HG03432 (cell line): ENCODE measurements around the gene REX1BD.
"Not testable (repeated sequence)": the region's sequence is repeated elsewhere in the genome, so short reads cannot be mapped to it uniquely, and the experiment has no call there.

Experiments used
- ATAC-seq: cut with Tn5 transposase; IDR thresholded peaks from one replicate; pipeline ENCODE4 v1.9.1; 2021; ENCODE audit warnings: mild to moderate bottlenecking, moderate library complexity; ENCODE audit not compliant: unreplicated experiment

The REX1BD gene

DNA sequence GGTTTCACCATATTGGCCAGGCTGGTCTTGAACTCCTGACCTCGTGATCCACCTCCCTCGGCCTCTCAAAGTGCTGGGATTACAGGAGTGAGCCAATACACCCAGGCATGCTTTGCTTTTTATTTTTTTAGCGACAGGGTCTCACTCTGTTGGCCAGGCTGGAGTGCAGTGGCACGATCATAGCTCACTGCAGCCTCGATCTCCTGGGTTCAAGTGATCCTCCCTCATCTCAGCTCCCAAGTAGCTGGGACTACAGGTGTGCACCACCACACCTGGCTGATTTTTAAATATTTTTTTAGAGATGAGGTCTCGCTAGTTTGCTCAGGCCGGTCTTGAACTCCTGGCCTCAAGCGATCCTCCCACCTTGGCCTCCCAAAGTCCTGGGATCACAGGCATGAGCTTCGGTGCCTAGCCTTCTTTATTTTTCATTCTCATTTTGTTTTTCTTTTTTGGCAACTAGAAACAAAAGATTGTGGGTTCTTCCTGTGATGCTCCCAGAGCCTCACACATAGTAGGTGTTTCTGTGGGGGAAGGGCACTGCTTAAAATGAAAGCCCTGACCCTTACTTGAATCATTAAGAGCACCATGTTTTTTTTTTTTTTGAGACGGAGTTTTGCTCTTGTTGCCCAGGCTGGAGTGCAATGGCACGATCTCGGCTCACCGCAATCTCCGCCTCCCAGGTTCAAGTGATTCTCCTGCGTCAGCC lies 12.2 kb downstream of the REX1BD start:
- not testable (repeated sequence) for ATAC-seq

DNA sequence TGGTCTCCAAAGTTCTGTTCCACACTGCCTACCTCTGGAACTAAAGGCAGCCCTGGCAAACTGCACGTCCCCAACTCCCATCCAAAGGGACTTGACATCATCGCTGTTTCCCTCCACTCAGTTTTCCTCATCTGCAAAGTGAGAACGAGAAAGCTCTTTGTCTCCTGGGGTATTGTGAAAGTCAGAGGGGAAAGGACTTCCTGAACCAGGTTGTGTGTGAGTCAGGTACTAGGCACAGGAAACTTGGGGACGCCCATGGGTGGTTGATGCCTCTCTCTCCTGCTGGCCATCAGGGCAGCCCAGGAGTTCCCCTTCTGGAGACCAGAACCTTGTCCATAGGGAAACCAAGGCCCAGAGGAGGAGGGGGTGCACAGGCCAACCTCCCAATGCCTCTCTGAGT lies 13.3 kb downstream of the REX1BD start:
- ATAC-seq = no peak

DNA sequence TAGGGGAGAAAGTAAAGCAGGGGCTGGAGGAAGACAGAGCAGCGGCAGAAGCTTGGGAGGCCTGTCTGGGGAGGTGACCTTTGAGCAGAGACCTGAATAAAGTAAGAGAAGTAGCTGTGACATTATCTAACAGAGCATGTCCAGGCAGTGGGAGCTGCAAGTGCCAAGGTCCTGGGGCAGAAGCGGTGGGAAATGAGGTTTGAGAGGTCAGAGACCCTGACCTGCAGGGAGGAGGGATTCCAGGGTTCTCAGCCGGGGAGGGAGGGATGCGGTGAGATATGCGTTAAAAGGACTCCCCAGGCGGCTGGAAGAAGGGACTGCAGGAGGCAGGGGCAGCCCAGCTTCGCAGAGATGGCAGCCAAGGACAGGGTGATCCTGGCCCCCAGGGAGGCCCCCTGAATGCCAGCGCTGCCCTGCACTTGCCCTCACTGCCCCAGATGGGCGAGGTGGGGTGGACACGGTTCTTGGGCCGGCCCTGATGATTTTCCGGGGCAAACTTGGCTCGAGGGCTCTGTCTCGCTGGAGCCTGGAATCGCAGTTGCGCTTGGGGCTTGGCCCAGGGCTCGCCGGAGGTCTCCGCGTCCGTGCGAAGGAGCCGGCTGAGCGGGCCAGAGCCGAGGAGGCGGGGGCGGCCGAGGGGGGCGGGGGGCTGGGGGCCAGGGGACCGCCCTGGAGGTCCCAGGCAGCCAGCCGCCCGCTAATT lies 14.8 kb downstream of the REX1BD start:
- no peak for ATAC-seq

DNA sequence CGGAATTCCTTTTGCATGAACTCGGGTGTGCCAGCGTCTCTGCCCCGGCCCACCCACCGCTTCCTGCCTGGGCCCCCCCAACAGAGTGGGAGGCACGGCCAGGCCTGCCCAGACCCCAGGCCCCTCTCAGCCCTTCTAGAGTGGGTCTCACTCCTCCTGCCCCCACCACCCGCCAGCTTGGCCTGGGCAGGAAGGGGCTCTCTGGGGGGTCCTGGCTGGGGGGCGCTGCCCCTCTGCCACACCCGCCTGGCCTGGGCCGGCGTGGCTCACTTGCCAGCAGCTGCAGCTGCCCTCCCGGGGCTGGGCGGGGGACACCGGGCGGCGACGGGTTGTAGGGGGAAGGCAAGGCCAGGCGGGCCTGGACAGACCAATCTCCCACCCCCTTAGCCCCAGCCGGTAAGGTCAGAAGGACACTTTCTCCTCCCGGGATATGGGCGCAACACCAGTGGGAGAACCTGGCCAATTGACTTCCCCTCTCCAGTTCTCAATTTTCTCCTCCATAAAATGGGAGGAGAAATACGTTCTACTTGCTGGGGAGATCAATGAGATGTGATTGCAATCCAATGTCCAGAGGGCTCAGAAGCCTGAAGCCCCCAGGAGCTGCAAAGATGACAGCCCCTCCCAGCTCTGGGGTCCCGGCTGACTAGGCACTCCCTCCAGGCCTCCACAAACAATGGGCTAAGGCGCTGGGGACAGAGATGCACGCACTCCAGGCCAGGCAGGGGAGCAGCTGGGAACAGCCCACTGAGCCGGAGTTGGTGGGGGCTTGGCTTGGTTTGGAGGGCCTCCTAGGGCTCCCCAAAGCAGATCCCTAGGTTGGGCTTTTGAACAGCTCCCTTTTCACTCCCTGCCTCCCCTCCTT lies 15.6 kb downstream of the REX1BD start:
- no peak for ATAC-seq

DNA sequence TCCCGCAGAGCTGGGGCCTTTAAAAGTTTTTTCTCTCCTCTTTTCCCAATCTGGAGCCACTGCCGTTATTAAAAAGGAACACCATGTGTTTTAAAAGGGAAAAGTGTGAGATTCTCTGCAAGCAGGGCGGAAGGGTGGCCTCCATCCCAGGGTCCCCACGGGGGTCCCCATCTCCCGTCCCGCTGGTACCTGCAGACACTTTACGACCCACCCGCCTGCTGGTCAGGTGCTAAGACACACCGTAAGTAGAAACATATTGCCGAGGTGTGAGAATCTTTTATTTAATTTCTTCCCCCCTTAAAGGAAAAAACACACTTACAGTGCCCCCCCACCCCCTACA lies 16.2 kb downstream of the REX1BD start:
- no peak for ATAC-seq

DNA sequence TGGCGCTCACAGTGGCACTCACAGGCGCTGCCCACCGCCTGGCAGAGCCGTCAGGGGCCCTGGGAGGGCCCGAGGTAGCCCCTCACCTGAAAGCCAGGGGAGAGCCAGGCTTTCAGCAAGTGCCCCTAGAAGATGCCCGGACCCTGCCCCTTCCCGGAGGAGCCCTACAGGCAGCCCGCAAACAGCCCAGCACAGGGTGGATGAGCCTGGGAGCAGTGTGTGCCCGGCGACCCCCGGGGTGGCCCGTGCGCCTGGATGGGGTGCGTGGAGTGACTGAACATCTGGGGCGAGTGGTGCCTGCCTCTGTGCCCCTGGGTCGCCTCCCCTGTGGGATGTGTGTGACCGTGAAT lies 16.6 kb downstream of the REX1BD start:
- ATAC-seq = no peak

DNA sequence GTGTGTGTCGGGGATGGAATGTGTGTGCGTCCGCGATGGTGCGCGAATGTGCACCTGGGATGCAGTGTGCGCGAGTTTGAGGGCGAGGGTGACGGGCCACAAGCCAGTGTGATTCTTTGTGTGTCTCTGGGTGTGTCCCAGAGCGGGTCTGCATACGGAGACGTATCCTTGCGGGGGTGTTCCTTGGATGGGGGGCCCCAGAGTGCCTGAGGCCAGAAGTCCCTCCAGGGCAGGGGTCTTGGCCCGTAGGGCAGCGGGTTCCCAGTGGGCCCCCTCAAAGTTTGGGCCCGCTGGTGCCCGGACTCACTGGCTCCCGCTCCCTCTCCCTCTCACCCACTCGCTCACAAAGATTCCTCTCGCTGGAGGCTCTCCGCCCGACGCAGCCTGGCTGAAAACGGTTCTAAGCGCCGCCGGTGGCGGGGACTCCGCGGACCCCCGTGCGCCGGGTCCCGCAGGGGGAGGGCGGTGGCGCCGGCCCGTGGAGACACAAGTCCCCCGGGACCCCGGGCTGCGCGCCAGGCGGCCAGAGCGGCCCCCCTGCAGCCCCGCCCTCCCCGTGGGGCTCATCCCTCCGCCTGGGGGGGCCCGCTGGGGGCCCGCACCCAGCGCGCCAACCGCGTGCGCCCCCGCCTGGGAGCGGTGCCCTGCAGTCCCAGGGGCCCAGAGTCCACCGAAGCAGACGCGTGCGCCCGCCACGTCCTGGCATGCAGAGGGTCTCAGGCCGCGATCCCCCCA lies 17.1 kb downstream of the REX1BD start:
- ATAC-seq = no peak

DNA sequence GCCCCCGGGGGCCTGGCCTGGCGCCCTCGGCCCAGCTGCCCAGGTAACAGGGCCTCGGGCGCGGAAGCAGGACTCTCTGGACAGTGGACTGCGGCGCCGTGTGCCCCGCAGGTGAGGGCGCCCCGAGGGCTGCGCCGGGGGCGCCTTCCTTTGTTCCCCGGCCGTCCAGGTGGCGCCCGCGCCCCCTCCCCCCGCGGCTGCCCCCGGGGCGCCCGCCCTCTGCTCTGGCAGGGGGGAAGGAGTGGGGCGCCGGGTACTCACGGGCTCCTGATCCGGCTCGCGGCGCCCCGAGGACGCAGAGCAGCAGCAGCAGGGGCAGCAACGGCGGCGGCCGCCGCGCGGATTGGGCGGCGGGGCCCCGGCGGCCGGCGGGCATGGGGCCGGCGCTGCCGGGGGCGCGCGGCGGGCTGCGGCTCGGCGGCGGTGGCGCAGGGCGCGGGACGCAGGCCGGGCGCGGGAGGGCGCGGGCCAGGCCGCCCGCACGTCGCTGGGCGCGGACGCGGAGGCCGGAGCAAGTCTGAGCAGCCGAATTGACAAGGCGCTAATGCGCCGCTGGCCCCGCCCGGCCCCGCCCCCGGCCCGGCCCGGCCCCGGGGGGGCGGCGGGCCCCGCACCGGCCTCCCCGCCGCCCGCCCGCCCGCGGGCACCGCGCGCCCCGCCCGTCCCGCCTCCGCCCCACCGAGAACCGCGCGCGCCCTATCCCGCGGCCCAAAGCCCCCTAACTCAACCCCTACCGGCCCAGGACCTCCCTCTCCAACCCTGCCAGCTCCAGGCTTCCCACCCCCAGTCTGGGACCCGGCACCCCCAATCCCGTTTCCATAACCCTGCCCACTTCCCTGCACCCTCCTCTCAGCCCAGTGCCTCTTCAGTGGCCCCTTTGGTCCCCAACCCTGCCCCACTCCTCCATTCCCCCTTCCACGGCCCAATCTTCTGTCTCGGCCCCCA lies 18.0 kb downstream of the REX1BD start, which contains the start of gene CRLF1:
Gene CRLF1 (minus strand): TSS at position 519 of the 945 bp plus-strand sequence. CDS start 143 bp downstream, at position 376.
- no peak for ATAC-seq

DNA sequence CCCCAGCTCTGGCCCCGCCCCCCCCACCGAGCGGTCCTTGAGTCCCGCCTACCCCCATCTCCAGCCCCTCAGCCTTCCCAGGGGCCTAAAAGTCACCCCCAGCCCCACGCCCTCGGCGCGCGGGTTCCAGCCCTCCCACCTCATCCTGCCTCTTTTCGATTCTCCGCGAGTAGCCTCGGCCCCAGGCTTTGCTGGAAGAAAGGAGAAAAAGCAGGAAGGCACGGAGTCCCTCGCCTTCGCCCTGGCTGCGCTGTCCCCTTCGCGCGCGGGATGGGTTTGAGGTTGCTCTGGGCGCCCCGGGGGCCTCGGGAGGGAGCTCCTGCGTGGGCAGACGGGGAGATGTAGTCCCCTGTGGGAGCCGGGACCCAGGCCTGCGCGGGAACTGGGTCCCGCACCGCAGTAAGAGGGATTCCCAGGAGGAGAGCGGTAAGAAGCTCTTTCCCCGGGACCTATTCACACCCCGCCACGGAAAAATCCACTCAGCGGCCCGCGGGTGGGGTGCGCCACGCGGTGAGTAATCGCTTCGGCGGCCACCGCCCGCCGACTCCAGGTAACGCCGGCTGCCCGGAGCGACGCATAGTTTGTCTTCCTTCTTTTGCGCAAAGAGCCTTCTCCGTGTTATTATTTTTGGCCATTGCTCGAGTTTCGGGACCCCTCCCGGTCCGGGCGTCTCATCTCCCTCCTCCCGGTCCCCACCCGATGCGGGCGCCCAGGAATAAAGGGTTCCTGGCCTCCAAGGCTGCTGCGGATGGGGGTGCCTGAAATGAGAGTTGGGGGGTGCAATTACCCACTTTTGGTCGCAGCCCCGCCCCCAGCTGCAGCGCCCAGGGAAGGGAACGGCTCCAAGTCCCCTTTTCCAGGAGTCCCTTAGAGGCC lies 18.9 kb downstream of the REX1BD start:
- no peak for ATAC-seq

DNA sequence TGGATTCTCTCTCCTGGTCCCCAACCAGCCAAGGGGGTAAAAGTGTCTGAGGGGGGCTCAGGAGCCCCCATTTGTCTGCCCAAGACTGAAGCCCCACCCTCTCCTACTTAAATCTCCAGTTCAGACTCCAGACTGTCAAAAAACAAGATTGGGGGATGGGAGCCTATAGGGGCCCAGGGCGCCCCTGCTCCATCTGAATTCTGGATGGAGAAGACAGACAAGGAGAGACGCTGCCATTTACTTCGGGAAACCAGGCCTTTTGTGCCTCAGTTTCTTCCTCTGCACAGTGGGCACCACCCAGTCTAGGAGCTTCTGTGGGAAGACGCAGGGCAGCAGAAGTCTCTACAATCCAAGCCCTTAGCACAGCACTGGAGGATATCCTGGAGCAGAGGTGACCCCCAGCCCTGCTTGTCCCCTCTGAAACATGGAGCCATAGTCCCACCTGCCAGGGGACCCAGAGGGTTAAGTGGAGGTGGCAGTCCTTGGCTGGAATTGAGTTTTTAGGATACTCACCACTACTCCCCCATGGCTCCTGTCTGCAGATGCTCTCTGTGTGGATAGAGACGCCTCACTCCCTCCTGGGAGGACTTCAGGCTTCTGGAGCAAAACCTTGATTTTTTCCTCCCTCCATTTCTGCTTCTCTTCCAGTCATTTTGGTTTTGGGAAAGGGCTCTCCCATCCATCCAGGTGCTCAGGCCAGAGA lies 19.7 kb downstream of the REX1BD start:
- no peak for ATAC-seq

DNA sequence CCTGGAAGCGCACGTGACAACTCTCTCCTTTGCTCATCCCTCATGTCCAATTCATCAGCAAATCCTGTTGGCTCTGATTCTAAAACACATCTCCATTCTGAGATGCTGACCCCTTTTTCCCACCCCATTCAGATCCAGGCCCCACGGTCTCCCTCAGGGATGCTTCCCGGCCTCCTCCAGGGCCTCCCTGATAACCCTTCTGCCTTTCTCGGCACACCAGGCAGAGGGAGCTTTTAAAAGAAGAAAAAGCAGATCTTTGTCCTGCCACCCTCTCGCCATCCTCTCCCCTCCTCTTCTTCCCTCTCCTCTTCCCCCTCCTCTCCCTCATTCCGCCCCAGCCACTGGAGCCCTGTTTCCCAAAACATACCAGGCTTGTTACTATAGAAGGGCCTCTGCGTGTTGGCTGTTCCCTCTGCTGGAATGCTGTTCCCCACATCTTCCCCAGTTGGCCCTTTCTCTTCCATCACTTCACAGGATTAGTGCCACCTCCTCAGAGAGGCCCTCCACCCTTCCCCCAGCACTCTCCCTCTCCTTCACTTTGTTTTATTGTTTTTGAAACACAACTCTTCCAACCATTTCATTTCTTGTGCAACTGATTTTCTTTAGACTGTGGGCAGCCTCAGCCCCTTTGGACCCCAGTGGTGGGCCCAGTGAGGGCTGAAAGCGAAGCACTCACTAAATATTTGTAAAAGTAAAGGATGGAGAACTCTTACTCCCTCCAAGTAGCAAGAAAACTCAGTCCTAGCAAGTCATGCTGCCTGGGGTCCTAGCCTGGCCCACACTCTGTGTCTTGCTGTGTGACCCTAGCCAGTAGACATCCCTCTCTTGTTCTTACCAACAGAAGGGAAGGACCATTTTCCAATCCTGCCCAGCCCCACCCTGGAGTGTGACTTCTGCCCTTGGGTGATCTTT lies 20.5 kb downstream of the REX1BD start:
- no peak for ATAC-seq

DNA sequence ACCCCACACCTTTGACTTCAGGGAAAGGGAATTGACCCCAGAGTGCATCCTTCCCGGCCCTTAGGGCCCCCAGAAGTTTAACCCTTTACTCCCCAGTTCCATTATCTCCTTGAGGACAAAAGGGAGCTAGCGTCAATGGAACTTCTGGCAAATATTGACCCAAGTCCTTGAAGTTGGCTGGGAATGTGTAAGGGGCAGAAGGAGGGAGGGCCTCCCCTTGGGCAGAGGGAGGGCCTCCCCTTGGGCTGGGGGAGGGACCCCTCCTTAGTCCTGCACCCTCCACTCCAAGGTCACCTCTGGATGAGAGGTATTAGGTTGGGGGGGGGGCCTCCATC lies 21.1 kb downstream of the REX1BD start:
- no peak for ATAC-seq

DNA sequence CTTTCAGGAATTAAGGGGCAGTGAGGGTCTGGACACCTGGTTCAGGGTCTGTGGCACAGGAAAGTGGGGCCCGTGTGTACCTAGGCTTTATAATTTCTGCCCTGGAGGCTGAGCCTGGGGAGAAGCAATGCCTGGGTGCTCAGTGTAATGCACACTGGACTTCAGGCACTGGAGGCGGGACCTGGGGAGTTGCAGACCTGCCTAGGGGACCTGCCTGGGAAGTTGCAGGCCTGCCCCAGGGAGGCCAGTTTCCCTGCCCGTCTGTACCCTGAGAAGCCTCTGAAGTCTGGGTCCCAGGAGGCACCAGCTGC lies 21.6 kb downstream of the REX1BD start:
- no peak for ATAC-seq

DNA sequence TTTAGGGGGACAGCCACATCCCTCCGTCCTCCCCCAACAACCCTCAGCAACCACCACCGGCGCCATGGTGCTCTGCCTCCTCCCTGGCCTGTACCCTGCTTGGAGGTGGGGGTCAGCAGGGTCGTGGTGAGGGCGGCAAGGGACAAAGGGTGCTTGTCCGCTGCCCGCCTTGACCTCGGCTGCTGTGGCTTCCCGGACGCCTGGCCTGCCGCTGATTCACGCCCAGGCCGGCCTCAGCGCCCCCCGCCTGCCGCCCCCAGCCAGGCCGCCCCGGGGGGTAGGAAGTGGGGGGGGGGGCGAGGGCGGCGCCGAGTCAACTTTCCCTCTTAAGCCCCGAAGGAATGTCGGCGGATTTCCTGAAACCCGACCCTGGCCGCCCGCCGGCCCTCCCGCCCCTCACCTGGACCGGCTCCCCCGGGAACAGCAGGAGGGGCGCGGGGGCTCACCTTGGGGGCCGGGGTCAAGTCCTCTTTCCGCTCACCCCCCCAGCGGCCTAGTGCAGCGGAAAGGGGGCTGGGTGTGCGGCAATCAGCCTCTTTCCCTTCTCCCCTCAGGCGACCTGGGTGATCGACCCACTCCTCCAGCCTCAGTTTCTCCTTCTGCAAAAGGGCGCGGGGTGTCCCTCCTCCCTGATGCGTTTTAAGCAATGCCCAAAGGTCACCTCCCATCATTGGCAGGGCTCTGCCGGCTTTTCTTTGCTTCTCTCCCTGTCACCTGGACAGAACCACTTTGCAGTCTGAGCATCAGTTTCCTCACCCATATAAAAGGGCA lies 22.1 kb downstream of the REX1BD start:
- no peak for ATAC-seq

DNA sequence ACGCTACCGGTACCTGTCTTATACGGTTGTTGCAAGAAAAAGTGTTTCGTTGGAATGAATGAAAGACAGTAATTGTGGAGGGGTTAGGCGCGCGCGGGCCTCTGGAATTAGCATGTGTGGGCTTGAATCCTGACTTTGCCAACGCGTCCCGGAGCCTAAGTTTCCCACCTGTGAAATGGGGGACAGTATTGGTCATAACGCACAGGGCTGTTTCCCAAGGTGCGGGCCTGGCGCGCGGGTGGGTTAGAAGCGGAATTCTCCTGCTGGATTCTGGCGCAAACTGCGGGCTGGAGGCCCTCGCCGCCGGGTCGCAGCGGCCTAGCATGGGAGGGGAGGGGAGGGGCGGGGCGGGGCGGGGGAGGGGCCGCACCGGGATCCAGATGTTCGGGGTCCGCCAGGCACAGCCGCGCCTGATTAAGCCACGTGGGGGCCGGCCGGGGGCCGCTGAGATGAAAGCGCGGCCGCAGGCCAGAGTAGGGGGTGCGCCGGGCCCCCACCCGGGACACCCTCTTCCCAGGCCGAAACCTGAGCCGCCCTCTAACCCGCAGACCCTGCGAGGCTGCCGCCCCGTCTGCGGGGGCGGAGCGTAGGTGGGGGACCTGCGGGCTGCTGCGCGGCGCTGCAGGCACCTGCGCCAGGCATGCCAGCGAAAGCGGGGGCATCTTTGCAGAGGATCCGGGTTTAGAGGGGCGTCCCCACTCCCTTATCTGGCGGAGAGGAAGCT lies 22.9 kb downstream of the REX1BD start:
- no peak for ATAC-seq

DNA sequence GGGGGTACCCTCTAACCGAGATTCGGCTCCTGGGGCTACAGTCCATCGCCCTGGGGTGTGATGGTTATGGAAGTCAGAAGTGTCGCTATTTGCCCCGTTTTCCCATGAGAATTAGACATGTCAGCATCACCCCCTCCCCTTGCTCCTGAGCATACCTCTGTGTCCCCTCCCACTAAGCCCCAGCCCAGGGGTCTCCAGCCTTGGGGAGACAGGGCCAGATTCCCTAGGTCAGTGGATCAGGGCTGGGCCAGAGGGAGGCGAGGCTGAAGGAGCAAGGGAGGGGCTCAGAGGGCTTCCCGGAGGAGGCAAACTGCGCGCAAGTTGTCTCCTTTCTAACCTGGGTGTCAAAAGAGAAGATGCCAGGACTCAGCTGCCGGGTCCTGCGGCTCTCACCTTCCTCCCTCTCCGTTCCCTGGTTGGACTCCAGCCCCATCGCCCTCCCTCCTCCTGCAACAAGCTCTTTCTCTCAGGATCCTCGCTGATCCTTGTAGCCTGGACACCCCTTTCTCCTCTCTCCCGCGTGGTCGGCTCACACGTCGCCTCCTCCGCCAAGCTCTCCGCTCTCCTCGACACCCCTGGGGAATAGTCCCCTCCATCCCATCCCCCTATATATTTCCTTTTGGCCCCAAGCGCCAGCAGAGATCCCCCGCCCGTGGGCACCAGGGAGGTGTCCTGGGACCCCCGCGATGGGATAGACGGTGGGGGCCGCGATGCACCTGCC lies 23.6 kb downstream of the REX1BD start:
- ATAC-seq = no peak
